HL-60 (cell line): Measurements from ENCODE around the gene TMEM129.

Source experiments
- DNase-seq, 2 experiments: peaks; one replicate each; pipeline ENCODE4 v3.0.0-alpha.2; 2010 to 2020; ENCODE audit warnings: low read depth in 1 of 2, low spot score in 1 of 2
- H3K27ac ChIP-seq: fragments of 250-450 bp; sonication (Bioruptor Pico); replicated peaks from 2 replicates; pipeline ENCODE4 v1.5.1; 2020; ENCODE audit warnings: mild to moderate bottlenecking, moderate library complexity
- H3K27me3 ChIP-seq: fragments of 250-450 bp; sonication (Bioruptor Pico); 2 replicates; pipeline ENCODE4 v1.5.1; 2021; ENCODE audit warnings: mild to moderate bottlenecking, moderate library complexity; ENCODE audit not compliant: insufficient read depth, poor library complexity, severe bottlenecking
- H3K4me3 ChIP-seq: replicated peaks from 2 replicates; pipeline ENCODE4 v1.5.1; 2011; ENCODE audit warnings: mild to moderate bottlenecking, control low read depth, low read length; ENCODE audit not compliant: insufficient read depth
- CTCF ChIP-seq: IDR thresholded peaks from one replicate; pipeline ENCODE4 v1.5.1; 2011; ENCODE audit warnings: low read length, control low read depth, inconsistent platforms; ENCODE audit not compliant: insufficient read depth
- GABPA ChIP-seq: IDR thresholded peaks from 2 replicates; pipeline ENCODE4 v1.6.1; 2012; ENCODE audit warnings: low read depth
- POLR2AphosphoS5 ChIP-seq: IDR thresholded peaks from 2 replicates; pipeline ENCODE4 v1.6.1; 2012; ENCODE audit warnings: low read depth
- SPI1 ChIP-seq: IDR thresholded peaks from 2 replicates; pipeline ENCODE4 v1.6.1; 2012; ENCODE audit warnings: low read depth, mild to moderate bottlenecking, borderline replicate concordance
- TF ChIP-seq, protein P1 (sequence below): IDR thresholded peaks from 2 replicates; pipeline ENCODE4 v1.6.1; 2012; ENCODE audit warnings: low read depth; ENCODE audit not compliant: insufficient replicate concordance

TMEM129 gene

GRCh38 chr4:1739358-1739757 is 18.2 kb upstream of the TMEM129 start:
- TF ChIP-seq CTCF (no peak), GABPA (no peak), POLR2AphosphoS5 (no peak), SPI1 (no peak)
- TF ChIP-seq, protein P1, sequence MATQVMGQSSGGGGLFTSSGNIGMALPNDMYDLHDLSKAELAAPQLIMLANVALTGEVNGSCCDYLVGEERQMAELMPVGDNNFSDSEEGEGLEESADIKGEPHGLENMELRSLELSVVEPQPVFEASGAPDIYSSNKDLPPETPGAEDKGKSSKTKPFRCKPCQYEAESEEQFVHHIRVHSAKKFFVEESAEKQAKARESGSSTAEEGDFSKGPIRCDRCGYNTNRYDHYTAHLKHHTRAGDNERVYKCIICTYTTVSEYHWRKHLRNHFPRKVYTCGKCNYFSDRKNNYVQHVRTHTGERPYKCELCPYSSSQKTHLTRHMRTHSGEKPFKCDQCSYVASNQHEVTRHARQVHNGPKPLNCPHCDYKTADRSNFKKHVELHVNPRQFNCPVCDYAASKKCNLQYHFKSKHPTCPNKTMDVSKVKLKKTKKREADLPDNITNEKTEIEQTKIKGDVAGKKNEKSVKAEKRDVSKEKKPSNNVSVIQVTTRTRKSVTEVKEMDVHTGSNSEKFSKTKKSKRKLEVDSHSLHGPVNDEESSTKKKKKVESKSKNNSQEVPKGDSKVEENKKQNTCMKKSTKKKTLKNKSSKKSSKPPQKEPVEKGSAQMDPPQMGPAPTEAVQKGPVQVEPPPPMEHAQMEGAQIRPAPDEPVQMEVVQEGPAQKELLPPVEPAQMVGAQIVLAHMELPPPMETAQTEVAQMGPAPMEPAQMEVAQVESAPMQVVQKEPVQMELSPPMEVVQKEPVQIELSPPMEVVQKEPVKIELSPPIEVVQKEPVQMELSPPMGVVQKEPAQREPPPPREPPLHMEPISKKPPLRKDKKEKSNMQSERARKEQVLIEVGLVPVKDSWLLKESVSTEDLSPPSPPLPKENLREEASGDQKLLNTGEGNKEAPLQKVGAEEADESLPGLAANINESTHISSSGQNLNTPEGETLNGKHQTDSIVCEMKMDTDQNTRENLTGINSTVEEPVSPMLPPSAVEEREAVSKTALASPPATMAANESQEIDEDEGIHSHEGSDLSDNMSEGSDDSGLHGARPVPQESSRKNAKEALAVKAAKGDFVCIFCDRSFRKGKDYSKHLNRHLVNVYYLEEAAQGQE: no peak
- H3K27ac ChIP-seq: no peak overlapping the region
- DNase-seq: no peak
- H3K4me3 ChIP-seq: no peak overlapping the region
- no peaks in the 10 kb centered on the region for H3K27me3 ChIP-seq

DNA sequence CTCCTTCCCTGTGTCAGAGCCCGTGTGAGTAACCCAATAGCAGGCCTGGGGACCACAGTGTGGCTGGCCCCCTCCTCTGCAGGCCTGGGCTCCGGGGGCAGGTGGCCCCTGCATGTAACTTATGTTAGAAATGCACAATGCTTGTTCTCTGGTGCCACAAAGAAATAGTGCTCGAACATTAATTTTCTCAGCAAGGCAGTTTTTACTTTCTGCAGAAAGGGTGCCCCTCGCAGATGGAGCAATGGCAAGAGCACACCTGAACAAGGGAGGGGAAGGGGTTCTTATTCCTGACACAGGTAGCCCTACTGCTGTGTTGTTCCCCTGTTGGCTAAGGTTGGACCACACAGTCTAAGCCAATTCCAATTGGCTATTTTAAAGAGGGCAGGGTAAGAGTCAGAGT is 17.3 kb upstream of the TMEM129 start:
- DNase-seq: no peak
- TF ChIP-seq CTCF (no peak), GABPA (no peak), SPI1 (no peak), POLR2AphosphoS5 (no peak)
- TF ChIP-seq, protein P1: no peak
- H3K4me3 ChIP-seq: no peak overlapping the region
- H3K27me3 ChIP-seq: no peaks in the 10 kb centered on the region
- no peak overlapping the region for H3K27ac ChIP-seq

GRCh38 chr4:1737666-1738065 is 16.5 kb upstream of the TMEM129 start:
- Histone ChIP-seq H3K4me3 (no peak overlapping the region), H3K27ac (no peak overlapping the region), H3K27me3 (no peaks in the 10 kb centered on the region)
- TF ChIP-seq CTCF: no peak
- no peak for TF ChIP-seq POLR2AphosphoS5
- TF ChIP-seq SPI1: no peak
- TF ChIP-seq, protein P1: no peak
- TF ChIP-seq GABPA: no peak
- no peak for DNase-seq
